HL-60 (cell line): ENCODE measurements around the gene CFAP74.
A peak's percentile ranks its signal among the peaks of the same experiment; 100 is the strongest.

Experiments used
- DNase-seq, 2 experiments: peaks; one replicate each; pipeline ENCODE4 v3.0.0-alpha.2; 2010 to 2020; ENCODE audit warnings: low read depth in 1 of 2, low spot score in 1 of 2
- H3K27ac ChIP-seq: fragments of 250-450 bp; sonication (Bioruptor Pico); replicated peaks from 2 replicates; pipeline ENCODE4 v1.5.1; 2020; ENCODE audit warnings: mild to moderate bottlenecking, moderate library complexity
- H3K27me3 ChIP-seq: fragments of 250-450 bp; sonication (Bioruptor Pico); 2 replicates; pipeline ENCODE4 v1.5.1; 2021; ENCODE audit warnings: mild to moderate bottlenecking, moderate library complexity; ENCODE audit not compliant: insufficient read depth, poor library complexity, severe bottlenecking
- H3K4me3 ChIP-seq: replicated peaks from 2 replicates; pipeline ENCODE4 v1.5.1; 2011; ENCODE audit warnings: mild to moderate bottlenecking, control low read depth, low read length; ENCODE audit not compliant: insufficient read depth
- GABPA ChIP-seq: IDR thresholded peaks from 2 replicates; pipeline ENCODE4 v1.6.1; 2012; ENCODE audit warnings: low read depth
- POLR2AphosphoS5 ChIP-seq: IDR thresholded peaks from 2 replicates; pipeline ENCODE4 v1.6.1; 2012; ENCODE audit warnings: low read depth
- SPI1 ChIP-seq: IDR thresholded peaks from 2 replicates; pipeline ENCODE4 v1.6.1; 2012; ENCODE audit warnings: low read depth, mild to moderate bottlenecking, borderline replicate concordance
- TF ChIP-seq, protein P1 (sequence below): IDR thresholded peaks from one replicate; pipeline ENCODE4 v1.5.1; 2011; ENCODE audit warnings: low read length, control low read depth, inconsistent platforms; ENCODE audit not compliant: insufficient read depth
- TF ChIP-seq, protein P2 (sequence below): IDR thresholded peaks from 2 replicates; pipeline ENCODE4 v1.6.1; 2012; ENCODE audit warnings: low read depth; ENCODE audit not compliant: insufficient replicate concordance

The CFAP74 gene

DNA sequence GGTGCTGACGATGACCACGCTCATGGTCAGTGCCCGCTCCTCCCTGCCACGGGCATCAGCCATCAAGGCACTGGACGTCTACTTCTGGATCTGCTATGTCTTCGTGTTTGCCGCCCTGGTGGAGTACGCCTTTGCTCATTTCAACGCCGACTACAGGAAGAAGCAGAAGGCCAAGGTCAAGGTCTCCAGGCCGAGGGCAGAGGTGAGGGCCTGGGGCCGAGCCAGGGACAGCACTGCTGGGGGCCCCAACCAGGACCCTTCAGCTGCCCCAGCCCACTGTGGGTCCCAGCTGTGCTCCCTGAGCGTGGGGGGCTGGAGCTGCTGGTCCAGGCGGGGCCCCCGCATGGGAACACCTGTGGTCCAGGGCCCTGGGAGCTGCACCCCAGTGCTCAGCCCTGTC, 26.0 kb upstream of the CFAP74 start:
- no peak overlapping the region for H3K27ac ChIP-seq
- TF ChIP-seq SPI1: no peak
- no peak overlapping the region for H3K4me3 ChIP-seq
- peaks cover 12% of the 10 kb centered on the region for H3K27me3 ChIP-seq
- no peak for DNase-seq

DNA sequence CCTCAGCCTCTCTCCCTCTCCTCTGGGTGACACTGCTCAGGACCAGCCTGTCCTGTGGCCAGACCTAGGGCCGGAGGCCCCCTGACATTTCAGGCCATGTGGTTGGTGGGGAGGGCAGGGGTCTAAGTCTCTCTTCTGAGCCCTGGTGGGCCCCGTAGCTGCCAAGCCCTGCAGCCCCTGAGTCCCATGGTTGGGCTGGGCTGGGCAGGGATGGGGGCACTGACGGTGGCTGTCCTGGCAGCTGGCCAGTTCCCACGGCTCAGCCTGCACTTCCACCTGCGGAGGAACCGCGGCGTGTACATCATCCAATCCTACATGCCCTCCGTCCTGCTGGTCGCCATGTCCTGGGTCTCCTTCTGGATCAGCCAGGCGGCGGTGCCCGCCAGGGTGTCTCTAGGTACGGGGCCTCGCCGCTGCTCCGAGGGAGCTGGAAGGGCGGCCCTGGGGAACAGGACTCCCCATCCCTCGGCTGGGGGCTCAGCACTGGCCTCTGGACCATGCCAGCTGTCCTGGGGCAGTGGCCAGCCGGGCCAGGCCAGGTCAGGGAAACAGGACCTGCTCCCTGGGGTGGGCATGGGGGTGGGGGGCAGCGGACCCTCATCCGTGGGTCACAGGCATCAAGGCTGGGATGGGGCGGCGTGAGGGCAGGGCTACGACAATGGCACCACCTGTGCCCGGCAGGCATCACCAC, 25.4 kb upstream of the CFAP74 start:
- Histone ChIP-seq H3K27me3 (peaks cover 12% of the 10 kb centered on the region), H3K4me3 (no peak overlapping the region), H3K27ac (no peak overlapping the region)
- no peak for TF ChIP-seq GABPA
- TF ChIP-seq POLR2AphosphoS5: no peak
- no peak for TF ChIP-seq SPI1
- TF ChIP-seq, protein P1, sequence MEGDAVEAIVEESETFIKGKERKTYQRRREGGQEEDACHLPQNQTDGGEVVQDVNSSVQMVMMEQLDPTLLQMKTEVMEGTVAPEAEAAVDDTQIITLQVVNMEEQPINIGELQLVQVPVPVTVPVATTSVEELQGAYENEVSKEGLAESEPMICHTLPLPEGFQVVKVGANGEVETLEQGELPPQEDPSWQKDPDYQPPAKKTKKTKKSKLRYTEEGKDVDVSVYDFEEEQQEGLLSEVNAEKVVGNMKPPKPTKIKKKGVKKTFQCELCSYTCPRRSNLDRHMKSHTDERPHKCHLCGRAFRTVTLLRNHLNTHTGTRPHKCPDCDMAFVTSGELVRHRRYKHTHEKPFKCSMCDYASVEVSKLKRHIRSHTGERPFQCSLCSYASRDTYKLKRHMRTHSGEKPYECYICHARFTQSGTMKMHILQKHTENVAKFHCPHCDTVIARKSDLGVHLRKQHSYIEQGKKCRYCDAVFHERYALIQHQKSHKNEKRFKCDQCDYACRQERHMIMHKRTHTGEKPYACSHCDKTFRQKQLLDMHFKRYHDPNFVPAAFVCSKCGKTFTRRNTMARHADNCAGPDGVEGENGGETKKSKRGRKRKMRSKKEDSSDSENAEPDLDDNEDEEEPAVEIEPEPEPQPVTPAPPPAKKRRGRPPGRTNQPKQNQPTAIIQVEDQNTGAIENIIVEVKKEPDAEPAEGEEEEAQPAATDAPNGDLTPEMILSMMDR: no peak
- TF ChIP-seq, protein P2, sequence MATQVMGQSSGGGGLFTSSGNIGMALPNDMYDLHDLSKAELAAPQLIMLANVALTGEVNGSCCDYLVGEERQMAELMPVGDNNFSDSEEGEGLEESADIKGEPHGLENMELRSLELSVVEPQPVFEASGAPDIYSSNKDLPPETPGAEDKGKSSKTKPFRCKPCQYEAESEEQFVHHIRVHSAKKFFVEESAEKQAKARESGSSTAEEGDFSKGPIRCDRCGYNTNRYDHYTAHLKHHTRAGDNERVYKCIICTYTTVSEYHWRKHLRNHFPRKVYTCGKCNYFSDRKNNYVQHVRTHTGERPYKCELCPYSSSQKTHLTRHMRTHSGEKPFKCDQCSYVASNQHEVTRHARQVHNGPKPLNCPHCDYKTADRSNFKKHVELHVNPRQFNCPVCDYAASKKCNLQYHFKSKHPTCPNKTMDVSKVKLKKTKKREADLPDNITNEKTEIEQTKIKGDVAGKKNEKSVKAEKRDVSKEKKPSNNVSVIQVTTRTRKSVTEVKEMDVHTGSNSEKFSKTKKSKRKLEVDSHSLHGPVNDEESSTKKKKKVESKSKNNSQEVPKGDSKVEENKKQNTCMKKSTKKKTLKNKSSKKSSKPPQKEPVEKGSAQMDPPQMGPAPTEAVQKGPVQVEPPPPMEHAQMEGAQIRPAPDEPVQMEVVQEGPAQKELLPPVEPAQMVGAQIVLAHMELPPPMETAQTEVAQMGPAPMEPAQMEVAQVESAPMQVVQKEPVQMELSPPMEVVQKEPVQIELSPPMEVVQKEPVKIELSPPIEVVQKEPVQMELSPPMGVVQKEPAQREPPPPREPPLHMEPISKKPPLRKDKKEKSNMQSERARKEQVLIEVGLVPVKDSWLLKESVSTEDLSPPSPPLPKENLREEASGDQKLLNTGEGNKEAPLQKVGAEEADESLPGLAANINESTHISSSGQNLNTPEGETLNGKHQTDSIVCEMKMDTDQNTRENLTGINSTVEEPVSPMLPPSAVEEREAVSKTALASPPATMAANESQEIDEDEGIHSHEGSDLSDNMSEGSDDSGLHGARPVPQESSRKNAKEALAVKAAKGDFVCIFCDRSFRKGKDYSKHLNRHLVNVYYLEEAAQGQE: no peak
- DNase-seq: no peak

DNA sequence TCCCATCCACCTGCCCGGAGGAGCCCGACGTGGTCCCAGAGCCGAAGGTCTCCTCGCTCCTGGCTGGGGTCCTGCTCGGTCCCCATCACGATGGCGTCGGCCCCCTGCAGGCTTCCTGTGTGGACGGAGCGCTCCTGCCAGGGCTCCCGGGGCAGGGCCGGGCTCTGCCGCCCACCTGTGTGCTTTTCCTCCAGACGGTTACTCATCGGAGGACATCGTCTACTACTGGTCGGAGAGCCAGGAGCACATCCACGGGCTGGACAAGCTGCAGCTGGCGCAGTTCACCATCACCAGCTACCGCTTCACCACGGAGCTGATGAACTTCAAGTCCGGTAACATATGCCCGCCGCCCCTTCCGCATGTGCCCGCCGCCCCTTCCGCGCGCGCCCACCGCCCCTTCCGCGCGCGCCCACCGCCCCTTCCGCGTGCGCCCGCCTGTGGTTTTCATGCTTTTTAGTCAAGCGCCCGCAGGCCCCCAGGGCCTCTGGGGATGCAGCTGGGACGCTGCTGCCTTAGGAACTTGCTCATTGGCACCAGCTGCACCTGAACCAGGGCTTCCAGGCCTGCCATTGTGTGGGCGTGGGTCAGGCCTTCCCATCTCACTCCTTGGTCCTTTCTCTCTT, 24.5 kb upstream of the CFAP74 start:
- H3K27me3 ChIP-seq: peaks cover 12% of the 10 kb centered on the region
- DNase-seq: no peak
- H3K4me3 ChIP-seq: no peak overlapping the region
- H3K27ac ChIP-seq: no peak overlapping the region
- TF ChIP-seq POLR2AphosphoS5 (no peak), GABPA (no peak), SPI1 (no peak)
- TF ChIP-seq, protein P2: no peak

DNA sequence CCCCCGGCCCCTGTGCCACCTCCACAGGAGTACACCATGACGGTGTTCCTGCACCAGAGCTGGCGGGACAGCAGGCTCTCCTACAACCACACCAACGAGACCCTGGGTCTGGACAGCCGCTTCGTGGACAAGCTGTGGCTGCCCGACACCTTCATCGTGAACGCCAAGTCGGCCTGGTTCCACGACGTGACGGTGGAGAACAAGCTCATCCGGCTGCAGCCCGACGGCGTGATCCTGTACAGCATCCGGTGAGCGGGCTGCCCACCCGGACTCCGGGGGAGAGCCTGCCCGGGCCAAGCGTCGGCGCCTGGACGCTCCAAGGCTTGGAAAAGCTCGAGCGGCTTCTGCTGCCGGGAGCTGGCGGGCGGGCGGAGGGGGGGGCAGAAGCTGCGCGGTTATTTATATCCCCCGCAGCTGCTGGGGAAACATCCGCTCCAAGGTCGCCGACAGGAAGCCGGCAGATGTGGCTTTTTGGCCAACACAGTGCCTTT, 21.9 kb upstream of the CFAP74 start:
- TF ChIP-seq, protein P2: no peak
- TF ChIP-seq SPI1: no peak
- no peak for TF ChIP-seq GABPA
- TF ChIP-seq, protein P1: no peak
- TF ChIP-seq POLR2AphosphoS5: no peak
- Histone ChIP-seq H3K4me3 (no peak overlapping the region), H3K27me3 (peaks cover 26% of the 10 kb centered on the region), H3K27ac (no peak overlapping the region)
- peak in 1 of 2 experiments; percentile 8 for DNase-seq
